Hepatocyte (in vitro differentiated cells): Measurements from ENCODE around the gene FERMT2.

Experiments used
- EZH2 ChIP-seq: fragments of 200-600 bp; sonication (generic); IDR thresholded peaks from 2 replicates; pipeline ENCODE4 v1.6.1; 2016; ENCODE audit warnings: antibody characterized with exemption, mild to moderate bottlenecking, borderline replicate concordance
- EZH2phosphoT487 ChIP-seq: fragments of 200-600 bp; sonication (generic); IDR thresholded peaks from one replicate; pipeline ENCODE4 v1.6.1; 2018; ENCODE audit warnings: antibody characterized with exemption, mild to moderate bottlenecking, low read depth, moderate library complexity; ENCODE audit not compliant: unreplicated experiment, severe bottlenecking
- TF ChIP-seq, protein P1 (sequence below): fragments of 200-600 bp; sonication (generic); IDR thresholded peaks from 2 replicates; pipeline ENCODE4 v1.5.1; 2016; ENCODE audit warnings: antibody characterized with exemption, mild to moderate bottlenecking; ENCODE audit not compliant: poor library complexity

GRCh38 chr14:52871606-52872005 lies 79.2 kb downstream of the FERMT2 start:
- TF ChIP-seq, protein P1, sequence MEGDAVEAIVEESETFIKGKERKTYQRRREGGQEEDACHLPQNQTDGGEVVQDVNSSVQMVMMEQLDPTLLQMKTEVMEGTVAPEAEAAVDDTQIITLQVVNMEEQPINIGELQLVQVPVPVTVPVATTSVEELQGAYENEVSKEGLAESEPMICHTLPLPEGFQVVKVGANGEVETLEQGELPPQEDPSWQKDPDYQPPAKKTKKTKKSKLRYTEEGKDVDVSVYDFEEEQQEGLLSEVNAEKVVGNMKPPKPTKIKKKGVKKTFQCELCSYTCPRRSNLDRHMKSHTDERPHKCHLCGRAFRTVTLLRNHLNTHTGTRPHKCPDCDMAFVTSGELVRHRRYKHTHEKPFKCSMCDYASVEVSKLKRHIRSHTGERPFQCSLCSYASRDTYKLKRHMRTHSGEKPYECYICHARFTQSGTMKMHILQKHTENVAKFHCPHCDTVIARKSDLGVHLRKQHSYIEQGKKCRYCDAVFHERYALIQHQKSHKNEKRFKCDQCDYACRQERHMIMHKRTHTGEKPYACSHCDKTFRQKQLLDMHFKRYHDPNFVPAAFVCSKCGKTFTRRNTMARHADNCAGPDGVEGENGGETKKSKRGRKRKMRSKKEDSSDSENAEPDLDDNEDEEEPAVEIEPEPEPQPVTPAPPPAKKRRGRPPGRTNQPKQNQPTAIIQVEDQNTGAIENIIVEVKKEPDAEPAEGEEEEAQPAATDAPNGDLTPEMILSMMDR: no peak
- TF ChIP-seq EZH2: no peak
- no peak for TF ChIP-seq EZH2phosphoT487
